Measurements from ENCODE around the gene NBDY. TPM values are rescaled to one million over a fixed set of nuclear protein-coding genes. Genes with fewer than 3 reads are reported as not detected.

NBDY gene
- total RNA-seq, 2 experiments from 2014 or later, result 25.0 to 28.3 TPM

DNA sequence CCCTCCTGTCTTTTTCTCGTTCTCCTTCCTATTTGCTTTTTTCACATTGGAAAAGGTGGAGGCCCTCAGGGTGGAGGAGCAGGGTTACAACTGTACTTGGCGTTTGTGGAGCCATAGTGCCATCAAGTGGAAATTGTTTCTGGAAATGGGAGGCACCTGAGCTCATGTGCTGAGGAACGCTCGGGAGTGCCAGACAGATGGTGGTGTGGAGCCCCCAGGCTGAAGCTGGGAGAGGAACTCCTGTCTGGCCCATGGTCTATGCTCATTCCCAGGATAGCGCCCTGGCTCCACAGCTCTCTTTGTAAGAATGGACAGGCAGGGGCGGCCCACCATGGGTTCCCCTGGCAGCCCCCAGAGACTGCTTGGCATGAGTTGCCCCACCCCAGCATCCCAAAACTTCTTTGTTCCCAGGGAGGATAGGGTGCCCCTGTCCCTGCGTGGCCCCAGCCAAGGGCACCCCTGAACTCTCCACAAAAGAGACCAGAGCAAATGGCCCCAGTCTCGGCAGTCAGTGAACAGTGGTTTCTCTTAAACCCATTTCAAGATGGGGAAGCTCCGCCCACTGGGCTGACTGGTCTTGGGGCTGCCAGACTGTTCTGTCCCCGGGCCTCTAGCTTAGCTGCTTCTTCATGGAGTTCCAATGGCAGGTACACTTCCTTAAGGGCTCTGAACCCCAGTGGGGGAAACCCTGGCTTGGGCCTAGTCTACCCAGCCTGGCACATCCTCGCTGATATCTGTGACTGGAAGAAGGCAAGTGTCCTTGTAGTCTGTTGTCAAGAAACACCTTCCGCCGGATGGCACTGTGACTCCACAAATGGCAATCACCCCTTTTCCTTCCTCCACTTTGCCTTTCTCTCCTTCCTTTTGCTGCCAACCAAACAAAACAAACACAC is 70.1 kb downstream of the NBDY start:
- ChIA-PET CTCF (no interaction called here), POLR2A (no interaction called here)
- Mint-ChIP-seq H3K27me3 (no peaks in the 10 kb centered on the region), H3K9me3 (no peaks in the 10 kb centered on the region), H3K27ac (peak overlapping the region; percentile 92), H3K4me3 (peak overlapping the region; percentile 44), H3K4me1 (ENCODE audit: low read depth) (peaks cover 56% of the 10 kb centered on the region), H3K36me3 (ENCODE audit: low read depth) (peaks cover 11% of the 10 kb centered on the region)
- no peaks in the 10 kb centered on the region for H3K27me3 ChIP-seq (ENCODE audit: control insufficient read depth in 1 of 2, insufficient read depth in 2 of 2, low read length in 2 of 2)
- intact Hi-C loops (cut with DNase I, micrococcal nuclease), result no loop called here
- peak overlapping the region in 1 of 2 donors; percentile 16 for H3K27ac ChIP-seq (ENCODE audit: low read depth in 1 of 2, low read length in 2 of 2)
- ATAC-seq (ENCODE audit: poor library complexity), result no peak
- DNase-seq, result peak in 6 of 14 experiments; percentile 13 to 42 (median 23)
- no peaks in the 10 kb centered on the region for H3K36me3 ChIP-seq (ENCODE audit: insufficient read depth, low read length)
- TF ChIP-seq, protein P1, sequence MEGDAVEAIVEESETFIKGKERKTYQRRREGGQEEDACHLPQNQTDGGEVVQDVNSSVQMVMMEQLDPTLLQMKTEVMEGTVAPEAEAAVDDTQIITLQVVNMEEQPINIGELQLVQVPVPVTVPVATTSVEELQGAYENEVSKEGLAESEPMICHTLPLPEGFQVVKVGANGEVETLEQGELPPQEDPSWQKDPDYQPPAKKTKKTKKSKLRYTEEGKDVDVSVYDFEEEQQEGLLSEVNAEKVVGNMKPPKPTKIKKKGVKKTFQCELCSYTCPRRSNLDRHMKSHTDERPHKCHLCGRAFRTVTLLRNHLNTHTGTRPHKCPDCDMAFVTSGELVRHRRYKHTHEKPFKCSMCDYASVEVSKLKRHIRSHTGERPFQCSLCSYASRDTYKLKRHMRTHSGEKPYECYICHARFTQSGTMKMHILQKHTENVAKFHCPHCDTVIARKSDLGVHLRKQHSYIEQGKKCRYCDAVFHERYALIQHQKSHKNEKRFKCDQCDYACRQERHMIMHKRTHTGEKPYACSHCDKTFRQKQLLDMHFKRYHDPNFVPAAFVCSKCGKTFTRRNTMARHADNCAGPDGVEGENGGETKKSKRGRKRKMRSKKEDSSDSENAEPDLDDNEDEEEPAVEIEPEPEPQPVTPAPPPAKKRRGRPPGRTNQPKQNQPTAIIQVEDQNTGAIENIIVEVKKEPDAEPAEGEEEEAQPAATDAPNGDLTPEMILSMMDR (IDR thresholded peaks at IDR 0.05), result no peak
- H3K4me3 ChIP-seq (ENCODE audit: low read length), result no peak overlapping the region
- no peaks in the 10 kb centered on the region for H3K9me3 ChIP-seq (ENCODE audit: control insufficient read depth in 1 of 2, insufficient read depth in 1 of 2, low read length in 2 of 2)
- H3K4me1 ChIP-seq (ENCODE audit: insufficient read depth, low read length), result peaks cover 62% of the 10 kb centered on the region

DNA sequence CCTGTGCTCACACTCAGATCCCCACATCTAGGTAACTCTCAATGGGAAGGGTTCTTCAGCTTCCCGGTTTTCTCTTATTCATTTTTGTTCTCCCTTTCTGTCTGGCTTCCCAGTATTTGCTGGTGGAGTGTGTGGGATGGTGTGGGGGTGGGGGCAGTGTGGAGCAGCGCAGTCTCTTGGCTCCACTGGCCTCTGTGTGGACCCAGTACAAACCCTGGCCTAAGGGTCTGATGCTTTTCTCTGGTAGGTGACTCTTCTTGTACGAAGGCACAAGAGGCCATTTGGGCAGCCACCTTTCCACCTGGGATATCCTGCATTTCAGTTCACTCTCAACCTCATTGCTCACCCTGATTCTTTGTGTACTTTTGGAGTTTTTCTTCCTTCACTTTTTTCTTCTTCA is 71.3 kb downstream of the NBDY start:
- DNase-seq, result peak in 1 of 14 experiments; percentile 1
- Histone ChIP-seq H3K4me3 (ENCODE audit: low read length) (no peak overlapping the region), H3K27ac (ENCODE audit: low read depth in 1 of 2, low read length in 2 of 2) (peak overlapping the region; percentile 35 to 36), H3K27me3 (ENCODE audit: control insufficient read depth in 1 of 2, insufficient read depth in 2 of 2, low read length in 2 of 2) (no peaks in the 10 kb centered on the region), H3K36me3 (ENCODE audit: insufficient read depth, low read length) (no peaks in the 10 kb centered on the region), H3K9me3 (ENCODE audit: control insufficient read depth in 1 of 2, insufficient read depth in 1 of 2, low read length in 2 of 2) (no peaks in the 10 kb centered on the region), H3K4me1 (ENCODE audit: insufficient read depth, low read length) (peaks cover 62% of the 10 kb centered on the region)
- peaks cover 49% of the 10 kb centered on the region for H3K4me1 Mint-ChIP-seq (ENCODE audit: low read depth)
- no peaks in the 10 kb centered on the region for H3K9me3 Mint-ChIP-seq
- peak overlapping the region; percentile 67 for H3K4me3 Mint-ChIP-seq
- ChIA-PET POLR2A (interaction anchor here (1.1 kb wide), 1 partner anchor 19 kb away, joined by 3 read pairs; no protein-coding TSS in a partner anchor), CTCF (no interaction called here)
- H3K27me3 Mint-ChIP-seq, result no peaks in the 10 kb centered on the region
- H3K36me3 Mint-ChIP-seq (ENCODE audit: low read depth), result peaks cover 15% of the 10 kb centered on the region
- intact Hi-C loops (cut with DNase I, micrococcal nuclease), result no loop called here
- no peak for ATAC-seq (ENCODE audit: poor library complexity)
- peak overlapping the region; percentile 92 for H3K27ac Mint-ChIP-seq
- TF ChIP-seq, protein P1 (IDR thresholded peaks at IDR 0.05), result no peak

DNA sequence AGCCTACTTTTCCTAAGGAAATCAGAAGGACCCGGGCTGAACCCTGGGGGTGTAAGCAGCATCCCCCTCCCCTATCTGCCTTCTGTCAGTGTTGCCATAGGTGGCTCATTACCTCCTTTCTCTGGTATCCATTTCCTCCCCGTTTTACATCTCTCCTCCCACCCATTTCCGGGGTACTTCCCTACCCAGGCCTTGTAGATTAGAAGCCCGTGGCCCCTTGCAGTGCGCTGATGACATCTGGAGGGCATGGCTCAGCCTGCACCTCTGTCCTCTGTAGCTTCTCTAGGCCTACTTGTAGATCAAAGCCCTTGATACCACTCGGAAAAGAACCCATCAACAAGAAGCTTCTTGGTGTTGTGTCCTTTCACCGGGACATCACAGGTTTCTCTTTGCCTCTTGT is 71.8 kb downstream of the NBDY start:
- Histone ChIP-seq H3K27ac (ENCODE audit: low read depth in 1 of 2, low read length in 2 of 2) (peak overlapping the region; percentile 34 to 35), H3K4me3 (ENCODE audit: low read length) (no peak overlapping the region), H3K27me3 (ENCODE audit: control insufficient read depth in 1 of 2, insufficient read depth in 2 of 2, low read length in 2 of 2) (no peaks in the 10 kb centered on the region), H3K9me3 (ENCODE audit: control insufficient read depth in 1 of 2, insufficient read depth in 1 of 2, low read length in 2 of 2) (no peaks in the 10 kb centered on the region), H3K36me3 (ENCODE audit: insufficient read depth, low read length) (no peaks in the 10 kb centered on the region), H3K4me1 (ENCODE audit: insufficient read depth, low read length) (peaks cover 62% of the 10 kb centered on the region)
- peak in 13 of 14 experiments; percentile 16 to 84 (median 55) for DNase-seq
- ChIA-PET CTCF (interaction anchor here (0.7 to 0.8 kb wide), 2 partner anchors 19 to 74 kb away, joined by 3 read pairs; no protein-coding TSS in a partner anchor), POLR2A (interaction anchor here (0.8 to 1.1 kb wide), 2 partner anchors 12 to 20 kb away, joined by 3 to 4 read pairs; no protein-coding TSS in a partner anchor)
- intact Hi-C loops (cut with DNase I, micrococcal nuclease), result no loop called here
- Mint-ChIP-seq H3K4me1 (ENCODE audit: low read depth) (peaks cover 49% of the 10 kb centered on the region), H3K27ac (peak overlapping the region; percentile 92), H3K36me3 (ENCODE audit: low read depth) (peaks cover 20% of the 10 kb centered on the region), H3K9me3 (no peaks in the 10 kb centered on the region), H3K4me3 (peak overlapping the region; percentile 67), H3K27me3 (no peaks in the 10 kb centered on the region)
- peak; percentile 94 for ATAC-seq (ENCODE audit: poor library complexity)
- TF ChIP-seq, protein P1 (IDR thresholded peaks at IDR 0.05), result no peak
